T-cell (primary cell): ENCODE measurements around the gene FGA. TPM values are rescaled to one million over a fixed set of nuclear protein-coding genes. Genes with fewer than 3 reads are reported as not detected.

Source experiments
- ATAC-seq, 4 experiments: fragments of 200-7000 bp in 3 of 4; fragments of 150-1000 bp in 1 of 4; cut with Tn5 transposase; replicated peaks in 1 of 4; 1 replicate in 3 of 4; 2 replicates in 1 of 4; pipeline ENCODE4 v1.10.0; 2021; ENCODE audit warnings: moderate library complexity in 3 of 4, mild to moderate bottlenecking in 2 of 4, moderate number of reproducible peaks in 1 of 4
- CTCF ChIA-PET, 2 donors: fragments of 300-600 bp; sonication (Branson Sonifier 250); formaldehyde crosslinking; loops; one replicate each; lab custom pipeline; 2022; ENCODE audit warnings: antibody characterized with exemption in 2 of 2; lab: Charles Lee
- POLR2A ChIA-PET, 2 donors: fragments of 300-600 bp; sonication (Branson Sonifier 250); formaldehyde crosslinking; loops; one replicate each; lab custom pipeline; 2022; ENCODE audit warnings: antibody characterized with exemption in 2 of 2; lab: Charles Lee
- DNase-seq, 35 experiments: peaks; one replicate each; pipeline versions ENCODE4 v3.0.0 to v3.0.0-alpha.2; 2013 to 2023
- H3K27ac ChIP-seq: one replicate; pipeline ENCODE4 v1.5.1; 2013; ENCODE audit warnings: low read length
- H3K27me3 ChIP-seq, 2 experiments: replicated peaks in 1 of 2; 1 replicate in 1 of 2; 2 replicates in 1 of 2; pipeline versions ENCODE4 v1.6.1 to v1.7.0; 2013; ENCODE audit warnings: low read length in 1 of 2, mixed read lengths in 1 of 2; ENCODE audit not compliant: control insufficient read depth in 2 of 2, insufficient read depth in 2 of 2; ENCODE audit errors: extremely low read depth in 1 of 2
- H3K36me3 ChIP-seq, 2 donors: 1 replicate in 1 of 2; 2 replicates in 1 of 2; pipeline versions ENCODE4 v1.6.1 to v1.7.0; 2013; ENCODE audit warnings: low read length in 1 of 2; ENCODE audit not compliant: control insufficient read depth in 2 of 2, insufficient read depth in 1 of 2; ENCODE audit errors: extremely low read depth in 1 of 2
- H3K4me1 ChIP-seq, 2 experiments: 1 replicate in 1 of 2; 2 replicates in 1 of 2; pipeline versions ENCODE4 v1.6.1 to v1.7.0; 2013; ENCODE audit warnings: low read length in 2 of 2, mixed read lengths in 1 of 2; ENCODE audit not compliant: insufficient read depth in 2 of 2, control insufficient read depth in 1 of 2; ENCODE audit errors: extremely low read depth in 1 of 2
- H3K4me3 ChIP-seq, 2 donors: 1 replicate in 1 of 2; 2 replicates in 1 of 2; pipeline versions ENCODE4 v1.5.1 to v1.7.0; 2013; ENCODE audit warnings: mild to moderate bottlenecking in 2 of 2, low read length in 1 of 2, moderate library complexity in 1 of 2; ENCODE audit not compliant: control insufficient read depth in 1 of 2; ENCODE audit errors: extremely low read depth in 1 of 2
- H3K9me3 ChIP-seq: 2 replicates; pipeline ENCODE4 v1.7.0; 2013
- H3K27ac Mint-ChIP-seq, 2 donors: one replicate each; pipeline ENCODE4 v1.8.0; 2020 to 2021; ENCODE audit warnings: mild to moderate bottlenecking in 2 of 2, mixed read lengths in 2 of 2
- H3K27me3 Mint-ChIP-seq, 2 donors: one replicate each; pipeline ENCODE4 v1.8.0; 2021 to 2022; ENCODE audit warnings: mixed read lengths in 2 of 2
- H3K36me3 Mint-ChIP-seq: one replicate; pipeline ENCODE4 v1.8.0; 2021; ENCODE audit warnings: mixed read lengths
- H3K4me1 Mint-ChIP-seq, 3 donors: one replicate each; pipeline ENCODE4 v1.8.0; 2020 to 2022; ENCODE audit warnings: mixed read lengths in 3 of 3, mild to moderate bottlenecking in 1 of 3
- H3K4me3 Mint-ChIP-seq, 3 donors: one replicate each; pipeline ENCODE4 v1.8.0; 2020 to 2022; ENCODE audit warnings: mild to moderate bottlenecking in 3 of 3, mixed read lengths in 3 of 3, moderate library complexity in 3 of 3
- H3K9me3 Mint-ChIP-seq, 3 donors: one replicate each; pipeline ENCODE4 v1.8.0; 2020 to 2022; ENCODE audit warnings: mixed read lengths in 3 of 3
- WGBS: methylation state at CpG from one replicate; pipeline ENCODE4 v1.1.5; 2013; ENCODE audit warnings: missing lambda C conversion rate; ENCODE audit not compliant: insufficient coverage; 5-methylcytosine and 5-hydroxymethylcytosine counted together
- total RNA-seq, 35 experiments: library from RNA in 6 of 35; stranded (reverse) in 6 of 35; fragments of 120-200 nt in 1 of 35; gene quantifications; one replicate each; pipeline versions ENCODE4 v1.2.1 to v1.2.4 and lab custom pipeline; 2013 to 2026

Gene FGA
- total RNA-seq, 5 donors from 2014 or later (not counting 1 experiment from before 2014, with no cell fraction given), result 4.6 to 6.9 (median 4.8) TPM; not detected in 2

DNA sequence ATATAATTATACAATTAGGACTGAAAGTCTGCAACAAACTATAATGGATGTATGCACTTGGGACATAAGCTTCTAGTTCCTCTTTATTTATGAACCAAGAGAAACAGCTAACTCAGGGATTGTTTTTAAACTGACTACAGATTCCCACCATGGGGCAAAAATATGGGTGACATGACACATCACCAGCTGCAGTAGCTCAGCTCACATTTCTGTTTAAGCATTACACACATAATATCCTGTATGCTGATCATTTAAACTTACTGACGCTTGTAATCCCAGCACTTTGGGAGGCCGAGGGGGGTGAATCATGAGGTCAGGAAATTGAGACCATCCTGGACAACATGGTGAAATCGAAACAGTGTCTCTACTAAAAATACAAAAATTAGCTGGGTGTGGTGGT, 16.2 kb downstream of the FGA start:
- CTCF ChIA-PET, result interaction anchor here in 1 of 2 donors (0.8 kb wide), 1 partner anchor 13 kb away, joined by 3 read pairs; no protein-coding TSS in a partner anchor
- H3K4me3 Mint-ChIP-seq, result no peak overlapping the region
- no peaks in the 10 kb centered on the region for H3K36me3 Mint-ChIP-seq
- Histone ChIP-seq H3K9me3 (no peaks in the 10 kb centered on the region), H3K27ac (no peak overlapping the region), H3K36me3 (no peaks in the 10 kb centered on the region), H3K4me3 (no peak overlapping the region), H3K27me3 (peaks cover 0 to 12% of the 10 kb centered on the region in 2 experiments), H3K4me1 (no peaks in the 10 kb centered on the region)
- no peak for DNase-seq
- peaks cover 18 to 31% of the 10 kb centered on the region in 2 donors for H3K27me3 Mint-ChIP-seq
- no peak for ATAC-seq
- POLR2A ChIA-PET, result no interaction called here
- no peaks in the 10 kb centered on the region for H3K9me3 Mint-ChIP-seq
- no peaks in the 10 kb centered on the region for H3K4me1 Mint-ChIP-seq
- WGBS, result no CpG with 5 or more reads among the region's 3 CpGs
- no peak overlapping the region for H3K27ac Mint-ChIP-seq

- Mint-ChIP-seq H3K4me1 (no peaks in the 10 kb centered on the region), H3K4me3 (no peak overlapping the region), H3K36me3 (no peaks in the 10 kb centered on the region), H3K9me3 (no peaks in the 10 kb centered on the region), H3K27ac (no peak overlapping the region), H3K27me3 (peaks cover 14 to 25% of the 10 kb centered on the region in 2 donors)
- Histone ChIP-seq H3K36me3 (no peaks in the 10 kb centered on the region), H3K9me3 (no peaks in the 10 kb centered on the region), H3K27me3 (peaks cover 0 to 7% of the 10 kb centered on the region in 2 experiments), H3K4me3 (no peak overlapping the region), H3K27ac (no peak overlapping the region), H3K4me1 (no peaks in the 10 kb centered on the region)
- WGBS, result 94% methylated on average over 2 of the region's 5 CpGs
- ChIA-PET CTCF (interaction anchor here in 1 of 2 donors (0.6 kb wide), 1 partner anchor 137 kb away, joined by 3 read pairs; no protein-coding TSS in a partner anchor), POLR2A (no interaction called here)
- DNase-seq, result no peak
- ATAC-seq, result no peak
Measured at GRCh38 chr4:154573190-154573870, 17.2 kb downstream of the FGA start.

- Histone ChIP-seq H3K9me3 (no peaks in the 10 kb centered on the region), H3K27ac (no peak overlapping the region), H3K36me3 (no peaks in the 10 kb centered on the region), H3K4me1 (no peaks in the 10 kb centered on the region), H3K4me3 (no peak overlapping the region), H3K27me3 (no peaks in the 10 kb centered on the region)
- Mint-ChIP-seq H3K4me1 (no peaks in the 10 kb centered on the region), H3K27me3 (peaks cover 3 to 8% of the 10 kb centered on the region in 2 donors), H3K36me3 (no peaks in the 10 kb centered on the region), H3K4me3 (no peak overlapping the region), H3K27ac (no peak overlapping the region), H3K9me3 (no peaks in the 10 kb centered on the region)
- CTCF ChIA-PET, result no interaction called here
- WGBS, result 91% methylated on average over 4 of the region's 5 CpGs
- POLR2A ChIA-PET, result no interaction called here
- DNase-seq (no peak), ATAC-seq (no peak)
Measured at GRCh38 chr4:154569584-154569983, 21.0 kb downstream of the FGA start.

DNA sequence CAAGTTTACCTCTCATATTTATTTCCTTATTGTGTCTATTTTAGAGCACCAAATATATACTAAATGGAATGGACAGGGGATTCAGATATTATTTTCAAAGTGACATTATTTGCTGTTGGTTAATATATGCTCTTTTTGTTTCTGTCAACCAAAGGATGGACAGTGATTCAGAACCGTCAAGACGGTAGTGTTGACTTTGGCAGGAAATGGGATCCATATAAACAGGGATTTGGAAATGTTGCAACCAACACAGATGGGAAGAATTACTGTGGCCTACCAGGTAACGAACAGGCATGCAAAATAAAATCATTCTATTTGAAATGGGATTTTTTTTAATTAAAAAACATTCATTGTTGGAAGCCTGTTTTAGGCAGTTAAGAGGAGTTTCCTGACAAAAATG, 21.5 kb downstream of the FGA start:
- H3K4me3 ChIP-seq, result no peak overlapping the region
- ChIA-PET POLR2A (no interaction called here), CTCF (interaction anchor here in 1 of 2 donors (0.6 kb wide), 1 partner anchor 18 kb away, joined by 3 read pairs; no protein-coding TSS in a partner anchor)
- no peaks in the 10 kb centered on the region for H3K9me3 Mint-ChIP-seq
- H3K4me1 ChIP-seq, result no peaks in the 10 kb centered on the region
- DNase-seq (no peak), ATAC-seq (no peak)
- no peak overlapping the region for H3K27ac Mint-ChIP-seq
- no peaks in the 10 kb centered on the region for H3K36me3 Mint-ChIP-seq
- peaks cover 3 to 8% of the 10 kb centered on the region in 2 donors for H3K27me3 Mint-ChIP-seq
- no peaks in the 10 kb centered on the region for H3K4me1 Mint-ChIP-seq
- no peaks in the 10 kb centered on the region for H3K9me3 ChIP-seq
- 50% methylated on average over 2 of the region's 3 CpGs for WGBS
- H3K27me3 ChIP-seq, result no peaks in the 10 kb centered on the region
- H3K27ac ChIP-seq, result no peak overlapping the region
- no peaks in the 10 kb centered on the region for H3K36me3 ChIP-seq
- no peak overlapping the region for H3K4me3 Mint-ChIP-seq

GRCh38 chr4:154566639-154567204, 23.8 kb downstream of the FGA start:
- DNase-seq (no peak), ATAC-seq (no peak)
- H3K9me3 Mint-ChIP-seq, result no peaks in the 10 kb centered on the region
- H3K4me3 Mint-ChIP-seq, result no peak overlapping the region
- peaks cover under 1 to 14% of the 10 kb centered on the region in 2 donors for H3K27me3 Mint-ChIP-seq
- Histone ChIP-seq H3K4me3 (no peak overlapping the region), H3K27me3 (no peaks in the 10 kb centered on the region), H3K9me3 (no peaks in the 10 kb centered on the region), H3K36me3 (no peaks in the 10 kb centered on the region), H3K4me1 (no peaks in the 10 kb centered on the region), H3K27ac (no peak overlapping the region)
- H3K4me1 Mint-ChIP-seq, result no peaks in the 10 kb centered on the region
- ChIA-PET POLR2A (no interaction called here), CTCF (no interaction called here)
- 0% methylated on average over 1 of the region's 5 CpGs for WGBS
- no peaks in the 10 kb centered on the region for H3K36me3 Mint-ChIP-seq
- no peak overlapping the region for H3K27ac Mint-ChIP-seq

- CTCF ChIA-PET, result interaction anchor here in 1 of 2 donors (0.6 kb wide), 1 partner anchor 22 kb away, joined by 3 read pairs; no protein-coding TSS in a partner anchor
- H3K27me3 ChIP-seq, result no peaks in the 10 kb centered on the region
- WGBS, result 80% methylated on average over 2 of the region's 6 CpGs
- no peaks in the 10 kb centered on the region for H3K36me3 Mint-ChIP-seq
- H3K27ac ChIP-seq, result no peak overlapping the region
- H3K9me3 ChIP-seq, result no peaks in the 10 kb centered on the region
- peaks cover 0 to 11% of the 10 kb centered on the region in 2 donors for H3K27me3 Mint-ChIP-seq
- H3K9me3 Mint-ChIP-seq, result no peaks in the 10 kb centered on the region
- ATAC-seq (no peak), DNase-seq (no peak)
- no peak overlapping the region for H3K4me3 Mint-ChIP-seq
- no peaks in the 10 kb centered on the region for H3K36me3 ChIP-seq
- POLR2A ChIA-PET, result no interaction called here
- H3K4me1 Mint-ChIP-seq, result no peaks in the 10 kb centered on the region
- no peak overlapping the region for H3K4me3 ChIP-seq
- no peak overlapping the region for H3K27ac Mint-ChIP-seq
- H3K4me1 ChIP-seq, result no peaks in the 10 kb centered on the region
Measured at GRCh38 chr4:154565704-154566103, 24.8 kb downstream of the FGA start.
